ENCODE data around the gene NGLY1.

NGLY1 gene

GRCh38 chr3:25708036-25708435 lies 75.2 kb downstream of the NGLY1 start:
- DNase-seq (ENCODE audit: low read depth, low spot score): no peak

GRCh38 chr3:25707268-25707926 lies 75.8 kb downstream of the NGLY1 start:
- no peak for DNase-seq (ENCODE audit: low read depth, low spot score)

GRCh38 chr3:25706213-25706612 lies 77.0 kb downstream of the NGLY1 start:
- DNase-seq (ENCODE audit: low read depth, low spot score): no peak

GRCh38 chr3:25697553-25697952 lies 85.7 kb downstream of the NGLY1 start:
- DNase-seq (ENCODE audit: low read depth, low spot score): no peak

GRCh38 chr3:25695731-25696420 lies 87.4 kb downstream of the NGLY1 start:
- no peak for DNase-seq (ENCODE audit: low read depth, low spot score)

GRCh38 chr3:25693238-25693637 lies 90.0 kb downstream of the NGLY1 start:
- DNase-seq (ENCODE audit: low read depth, low spot score): no peak

- no peak for DNase-seq (ENCODE audit: low read depth, low spot score)
Observed at GRCh38 chr3:25692341-25692740, 90.9 kb downstream of the NGLY1 start.

- DNase-seq (ENCODE audit: low read depth, low spot score): no peak
Observed at GRCh38 chr3:25690768-25691533, 92.3 kb downstream of the NGLY1 start.

- DNase-seq (ENCODE audit: low read depth, low spot score): no peak
Observed at GRCh38 chr3:25689226-25689625, 94.0 kb downstream of the NGLY1 start.

GRCh38 chr3:25687742-25688141 lies 95.5 kb downstream of the NGLY1 start:
- DNase-seq (ENCODE audit: low read depth, low spot score): no peak

GRCh38 chr3:25686766-25687165 lies 96.5 kb downstream of the NGLY1 start:
- DNase-seq (ENCODE audit: low read depth, low spot score): no peak

- no peak for DNase-seq (ENCODE audit: low read depth, low spot score)
Observed at GRCh38 chr3:25683882-25684281, 99.4 kb downstream of the NGLY1 start.

- no peak for DNase-seq (ENCODE audit: low read depth, low spot score)
Observed at GRCh38 chr3:25683410-25683809, 99.8 kb downstream of the NGLY1 start.

- no peak for DNase-seq (ENCODE audit: low read depth, low spot score)
Observed at GRCh38 chr3:25679642-25680302, 103.5 kb downstream of the NGLY1 start.

GRCh38 chr3:25679166-25679565 lies 104.1 kb downstream of the NGLY1 start:
- no peak for DNase-seq (ENCODE audit: low read depth, low spot score)

- DNase-seq (ENCODE audit: low read depth, low spot score): no peak
Observed at GRCh38 chr3:25678581-25678980, 104.7 kb downstream of the NGLY1 start.

GRCh38 chr3:25677121-25677520 lies 106.1 kb downstream of the NGLY1 start:
- no peak for DNase-seq (ENCODE audit: low read depth, low spot score)

- DNase-seq (ENCODE audit: low read depth, low spot score): no peak
Observed at GRCh38 chr3:25674670-25675069, 108.6 kb downstream of the NGLY1 start.

GRCh38 chr3:25673738-25674298 lies 109.4 kb downstream of the NGLY1 start:
- DNase-seq (ENCODE audit: low read depth, low spot score): no peak

All from brain pericyte (primary cell).